ENCODE results near the gene MAD1L1. TPM values are rescaled to one million over a fixed set of nuclear protein-coding genes. Genes with fewer than 3 reads are reported as not detected.

MAD1L1 gene
- total and polyA plus RNA-seq, 4 donors: 43.0 to 54.9 (median 49.9) TPM

- peaks cover 0 to 18% (median 3%) of the 10 kb centered on the region in 5 donors for H3K4me1 ChIP-seq (ENCODE audit: control insufficient read depth in 5 of 5, insufficient read depth in 5 of 5, low read length in 5 of 5)
- H3K9ac ChIP-seq (ENCODE audit: insufficient read depth in 1 of 2, low read length in 2 of 2): no peak overlapping the region
- no peaks in the 10 kb centered on the region for H3K9me3 ChIP-seq (ENCODE audit: control insufficient read depth in 4 of 4, insufficient read depth in 3 of 4, low read length in 3 of 4)
- ATAC-seq (ENCODE audit: insufficient read depth, low FRiP score) (no peak), DNase-seq (no peak)
- 96 to 97% methylated on average over 13 of the region's 13 CpGs for WGBS, 2 donors
- no peak overlapping the region for H3K4me3 ChIP-seq
- H3K27me3 ChIP-seq (ENCODE audit: control insufficient read depth in 3 of 3, insufficient read depth in 3 of 3, low read length in 2 of 3): no peaks in the 10 kb centered on the region
- H3K27ac ChIP-seq (ENCODE audit: low read depth in 1 of 2, low read length in 1 of 2): no peak overlapping the region
- H3K36me3 ChIP-seq (ENCODE audit: control insufficient read depth in 4 of 4, insufficient read depth in 4 of 4, low read length in 4 of 4): peaks cover 0 to 19% (median under 1%) of the 10 kb centered on the region in 4 donors
- no peak for TF ChIP-seq CTCF (IDR thresholded peaks at IDR 0.05; ENCODE audit: control extremely low read depth, extremely low read depth)
Observed at GRCh38 chr7:1900847-1901246, 331.9 kb downstream of the MAD1L1 start.

GRCh38 chr7:1899951-1900762 is 332.6 kb downstream of the MAD1L1 start:
- Histone ChIP-seq H3K9me3 (ENCODE audit: control insufficient read depth in 4 of 4, insufficient read depth in 3 of 4, low read length in 3 of 4) (no peaks in the 10 kb centered on the region), H3K9ac (ENCODE audit: insufficient read depth in 1 of 2, low read length in 2 of 2) (no peak overlapping the region), H3K4me3 (no peak overlapping the region), H3K36me3 (ENCODE audit: control insufficient read depth in 4 of 4, insufficient read depth in 4 of 4, low read length in 4 of 4) (peaks cover 0 to 21% (median under 1%) of the 10 kb centered on the region in 4 donors), H3K4me1 (ENCODE audit: control insufficient read depth in 5 of 5, insufficient read depth in 5 of 5, low read length in 5 of 5) (peaks cover 0 to 18% (median 6%) of the 10 kb centered on the region in 5 donors), H3K27me3 (ENCODE audit: control insufficient read depth in 3 of 3, insufficient read depth in 3 of 3, low read length in 2 of 3) (no peaks in the 10 kb centered on the region), H3K27ac (ENCODE audit: low read depth in 1 of 2, low read length in 1 of 2) (no peak overlapping the region)
- DNase-seq: no peak
- TF ChIP-seq CTCF (IDR thresholded peaks at IDR 0.05; ENCODE audit: control extremely low read depth, extremely low read depth): no peak
- WGBS, 2 donors: 95 to 96% methylated on average over 34 of the region's 34 CpGs
- ATAC-seq (ENCODE audit: insufficient read depth, low FRiP score): no peak

- Histone ChIP-seq H3K4me3 (no peak overlapping the region), H3K36me3 (ENCODE audit: control insufficient read depth in 4 of 4, insufficient read depth in 4 of 4, low read length in 4 of 4) (peaks cover 0 to 23% (median under 1%) of the 10 kb centered on the region in 4 donors), H3K4me1 (ENCODE audit: control insufficient read depth in 5 of 5, insufficient read depth in 5 of 5, low read length in 5 of 5) (peaks cover 0 to 18% (median 10%) of the 10 kb centered on the region in 5 donors), H3K27me3 (ENCODE audit: control insufficient read depth in 3 of 3, insufficient read depth in 3 of 3, low read length in 2 of 3) (no peaks in the 10 kb centered on the region), H3K27ac (ENCODE audit: low read depth in 1 of 2, low read length in 1 of 2) (no peak overlapping the region), H3K9me3 (ENCODE audit: control insufficient read depth in 4 of 4, insufficient read depth in 3 of 4, low read length in 3 of 4) (no peaks in the 10 kb centered on the region), H3K9ac (ENCODE audit: insufficient read depth in 1 of 2, low read length in 2 of 2) (no peak overlapping the region)
- DNase-seq: peak; percentile 68 to 89 (median 85)
- TF ChIP-seq CTCF (IDR thresholded peaks at IDR 0.05; ENCODE audit: control extremely low read depth, extremely low read depth): no peak
- ATAC-seq (ENCODE audit: insufficient read depth, low FRiP score): peak; percentile 49
- 84 to 90% methylated on average over 14 of the region's 14 CpGs for WGBS, 2 donors
Observed at GRCh38 chr7:1899196-1899595, 333.5 kb downstream of the MAD1L1 start.
